Camera-type eye (tissue), 1 donor: Measurements from ENCODE around the gene PCGF3. TPM values are rescaled to one million over a fixed set of nuclear protein-coding genes. Genes with fewer than 3 reads are reported as not detected.

Experiments used
- total RNA-seq: library from RNA; depleted of rRNA; stranded (reverse); fragments of >200 nt; gene quantifications from one replicate; pipeline ENCODE4 v1.2.3, GENCODE V29; 2014

PCGF3 gene, protein sequence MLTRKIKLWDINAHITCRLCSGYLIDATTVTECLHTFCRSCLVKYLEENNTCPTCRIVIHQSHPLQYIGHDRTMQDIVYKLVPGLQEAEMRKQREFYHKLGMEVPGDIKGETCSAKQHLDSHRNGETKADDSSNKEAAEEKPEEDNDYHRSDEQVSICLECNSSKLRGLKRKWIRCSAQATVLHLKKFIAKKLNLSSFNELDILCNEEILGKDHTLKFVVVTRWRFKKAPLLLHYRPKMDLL
- total RNA-seq: 74.4 TPM

DNA sequence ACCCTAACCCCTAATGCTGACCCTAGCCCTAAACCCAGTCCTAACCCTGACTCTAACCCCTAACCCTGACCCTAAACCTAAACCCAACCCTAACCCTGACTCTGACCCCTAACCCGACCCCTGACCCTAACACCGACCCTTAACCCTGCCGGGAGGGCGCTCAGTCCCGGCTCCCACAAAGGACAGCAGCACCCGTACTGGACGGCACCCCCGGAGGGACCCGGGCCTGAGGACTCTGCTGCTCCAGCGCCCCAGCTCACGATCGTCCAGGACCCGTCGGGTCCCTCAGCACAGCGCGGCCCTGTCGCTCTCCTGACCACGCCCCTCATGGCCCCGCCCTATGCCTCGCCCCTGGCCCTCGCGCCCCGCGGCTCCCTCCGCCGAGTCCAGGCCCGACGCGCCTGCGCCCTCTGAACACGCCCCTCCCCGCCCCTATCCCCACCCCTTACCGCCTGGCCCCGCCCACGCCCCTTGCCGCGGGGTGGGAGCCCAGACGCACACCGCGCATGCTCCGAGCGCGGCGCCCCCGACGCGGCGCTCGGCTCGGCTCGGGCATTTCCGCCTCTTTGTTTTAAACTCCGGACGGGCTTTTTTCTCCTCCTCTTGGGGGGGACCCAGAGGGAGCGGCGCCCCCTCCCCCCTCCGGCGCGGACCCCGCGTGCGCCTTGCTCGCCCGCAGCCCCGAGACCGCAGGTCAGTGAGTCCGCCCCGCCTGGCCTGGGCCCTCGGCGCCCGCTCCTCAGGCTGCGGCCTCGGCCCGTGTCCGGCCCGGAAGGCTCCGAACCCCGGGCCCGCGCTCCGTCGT is at the start of gene PCGF3:
PCGF3 (plus strand) TSS at position 555 of the 805 bp plus-strand sequence. CDS start 27,849 bp downstream, outside the sequence.

GRCh38 chr4:674172-675035 is 31.2 kb upstream of the PCGF3 start, which contains the start of the genes ATP5ME and MYL5:
Gene ATP5ME, minus strand, starts transcription at chr4:674276. Its CDS starts 29 bp downstream, at chr4:674247.
Gene MYL5, plus strand, starts transcription at chr4:674542. Its CDS starts 3,485 bp downstream, at chr4:678027.

GRCh38 chr4:688854-689681 is 16.6 kb upstream of the PCGF3 start, which contains the start of gene SLC49A3:
Gene SLC49A3, minus strand, starts transcription at chr4:689151. Its CDS starts 24 bp downstream, at chr4:689127.

Other genes starting within 250 kb of the PCGF3 start
- 83.1 TPM for gene ZNF721, start 206.7 kb upstream of the PCGF3 start, total RNA-seq
- gene PIGG, start 206.6 kb upstream of the PCGF3 start, total RNA-seq: 54.4 TPM
- gene TMEM271, start 129.5 kb upstream of the PCGF3 start, total RNA-seq: 1.3 TPM
- gene PDE6B, start 80.3 kb upstream of the PCGF3 start, total RNA-seq: 141 TPM
- gene ATP5ME, start 31.6 kb upstream of the PCGF3 start, total RNA-seq: 12.8 TPM
- gene MYL5, start 31.3 kb upstream of the PCGF3 start, total RNA-seq: 18.5 TPM
- 3.5 TPM for gene SLC49A3, start 16.7 kb upstream of the PCGF3 start, total RNA-seq
- 9.2 TPM for gene CPLX1, start 120.3 kb downstream of the PCGF3 start, total RNA-seq
- gene GAK, start 226.5 kb downstream of the PCGF3 start, total RNA-seq: 83.1 TPM
- 22.4 TPM for gene TMEM175, start 226.6 kb downstream of the PCGF3 start, total RNA-seq